GM04504 (cell line): Measurements from ENCODE around the gene NPL.
A peak's percentile ranks its signal among the peaks of the same experiment; 100 is the strongest.

ENCODE experiments used
- DNase-seq: peaks from one replicate; pipeline ENCODE4 v3.0.0-alpha.2; 2012; ENCODE audit warnings: low read depth

Gene NPL

DNA sequence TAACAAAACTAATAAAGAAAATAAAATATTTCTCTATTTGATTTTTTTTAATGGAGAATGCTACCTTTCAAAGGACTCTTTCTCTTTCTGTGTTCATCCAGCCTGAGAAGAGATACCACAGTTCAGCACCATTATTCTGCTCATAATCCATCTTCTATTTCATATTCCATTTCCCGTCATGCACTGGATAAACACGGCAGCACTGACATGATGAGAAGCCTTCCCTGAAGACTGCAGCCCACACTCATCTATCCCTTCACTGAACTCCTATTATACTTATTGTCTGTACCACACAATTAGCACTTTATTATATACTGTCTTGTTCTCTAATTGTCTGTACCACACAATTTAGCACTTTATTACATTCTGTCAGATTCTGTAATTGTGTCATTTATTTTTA, 10.7 kb upstream of the NPL start:
- DNase-seq: no peak

DNA sequence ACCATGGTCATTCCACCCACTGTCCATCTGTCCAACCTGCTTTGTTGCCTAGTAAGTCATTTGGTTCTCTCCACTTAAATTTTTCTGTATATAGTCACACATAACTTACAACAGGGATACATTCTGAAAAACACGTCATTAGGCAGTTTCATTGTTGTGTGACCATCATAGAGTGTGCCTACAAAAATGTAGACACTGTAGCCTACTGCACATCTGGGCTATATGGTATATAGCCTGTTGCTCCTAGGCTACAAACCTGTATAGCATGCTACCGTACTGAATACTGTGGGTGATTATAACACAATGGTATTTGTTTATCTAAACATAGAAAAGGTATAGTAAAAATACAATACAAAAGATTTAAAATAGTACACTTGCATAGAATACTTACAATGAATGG, 10.0 kb upstream of the NPL start:
- no peak for DNase-seq

DNA sequence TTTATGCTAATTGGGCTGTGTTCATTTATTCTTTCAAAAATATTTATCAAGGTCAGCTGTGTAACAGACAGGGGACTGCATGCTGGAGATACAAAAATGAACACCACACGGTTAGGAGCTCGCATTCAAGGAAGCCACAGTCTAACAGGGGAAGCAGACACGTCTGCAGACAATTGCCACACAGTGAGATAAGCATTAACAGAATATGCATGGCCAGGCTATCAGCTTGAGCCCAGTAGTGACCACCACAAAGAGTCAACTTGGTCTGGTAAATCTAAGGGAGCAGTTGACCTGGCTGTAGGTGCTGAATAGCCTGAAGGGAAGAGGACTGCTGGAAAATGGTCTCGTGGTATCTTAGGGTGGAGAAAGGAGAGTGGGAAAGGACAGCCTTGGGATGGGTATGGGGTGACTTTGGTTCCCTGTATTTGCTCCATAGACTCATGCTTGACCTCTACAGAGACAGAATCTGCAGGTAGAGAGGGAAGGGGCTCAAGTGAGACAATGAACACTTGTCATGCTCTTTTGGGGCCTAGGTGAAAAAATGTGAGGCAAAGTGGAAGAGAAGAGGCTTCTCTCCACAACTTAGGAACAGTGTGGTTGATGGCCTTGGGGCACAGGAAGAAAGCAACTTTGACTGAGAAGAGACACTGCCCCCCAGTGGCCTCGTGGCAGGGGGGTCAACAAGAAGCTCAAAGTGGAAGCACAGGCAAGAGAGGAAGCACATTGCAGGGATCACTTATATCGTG, 7.6 kb upstream of the NPL start:
- peak; percentile 41 for DNase-seq

DNA sequence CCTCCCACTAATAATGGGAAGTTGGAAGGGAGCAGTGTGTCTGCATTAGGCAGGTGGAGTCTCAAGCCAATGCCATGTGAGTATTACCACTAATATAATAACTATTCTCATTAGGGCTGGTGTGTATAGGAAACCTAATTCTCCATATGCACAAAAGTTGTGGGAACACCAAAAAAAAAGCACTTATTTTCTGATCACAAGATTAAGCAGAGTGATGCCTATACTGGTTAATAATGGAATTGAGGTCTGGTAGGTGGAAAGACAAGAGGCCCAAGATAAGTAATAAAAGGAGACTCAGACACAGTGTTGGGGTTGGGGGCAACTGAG, 7.0 kb upstream of the NPL start:
- no peak for DNase-seq

DNA sequence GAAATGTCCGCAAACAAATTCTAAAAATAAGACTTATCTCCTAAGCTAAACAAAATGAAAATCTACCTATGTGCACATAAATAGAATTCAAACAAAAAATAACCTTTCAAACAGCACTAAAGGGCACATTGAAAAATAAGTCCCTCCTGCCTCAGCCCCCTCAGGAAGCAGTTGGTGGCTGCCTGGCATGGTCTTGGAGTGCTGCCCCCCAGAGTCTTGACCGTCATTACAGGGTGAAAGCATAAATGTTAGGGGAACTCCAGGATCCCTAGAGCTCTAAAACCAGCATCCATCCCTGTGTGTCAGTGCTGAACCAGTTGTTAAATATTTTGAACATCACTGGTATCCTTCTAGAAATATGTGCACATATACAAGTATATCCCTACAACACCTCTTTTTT, 6.5 kb upstream of the NPL start:
- no peak for DNase-seq

DNA sequence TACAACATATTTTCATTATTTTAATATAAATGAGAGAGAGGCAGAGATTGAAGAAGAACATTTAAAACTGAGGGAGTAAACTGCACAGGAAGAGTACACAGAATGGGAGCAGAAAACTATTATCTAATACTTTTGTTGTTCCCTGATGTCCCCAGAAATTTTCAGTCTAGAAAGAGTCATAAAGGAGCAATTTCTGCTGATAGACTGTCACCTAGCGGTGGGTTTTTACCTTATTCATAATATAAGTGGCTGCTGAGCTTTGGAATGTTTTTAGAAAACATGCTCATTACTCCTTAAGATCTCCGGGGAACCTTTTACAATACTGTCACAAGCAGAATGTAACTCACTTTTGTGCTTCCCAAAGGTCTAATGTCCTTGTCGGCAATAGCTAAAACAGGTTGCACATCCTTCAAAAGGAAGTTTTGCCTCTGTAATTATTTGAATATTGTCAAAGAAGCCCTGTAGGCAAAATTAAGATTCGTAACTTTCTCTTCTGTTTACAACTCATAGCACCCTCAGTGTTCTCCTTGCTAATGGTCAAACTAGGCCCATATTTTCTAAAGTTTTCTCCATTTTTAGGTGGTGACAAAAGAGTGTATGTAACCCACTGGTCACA, 4.9 kb upstream of the NPL start:
- DNase-seq: no peak

DNA sequence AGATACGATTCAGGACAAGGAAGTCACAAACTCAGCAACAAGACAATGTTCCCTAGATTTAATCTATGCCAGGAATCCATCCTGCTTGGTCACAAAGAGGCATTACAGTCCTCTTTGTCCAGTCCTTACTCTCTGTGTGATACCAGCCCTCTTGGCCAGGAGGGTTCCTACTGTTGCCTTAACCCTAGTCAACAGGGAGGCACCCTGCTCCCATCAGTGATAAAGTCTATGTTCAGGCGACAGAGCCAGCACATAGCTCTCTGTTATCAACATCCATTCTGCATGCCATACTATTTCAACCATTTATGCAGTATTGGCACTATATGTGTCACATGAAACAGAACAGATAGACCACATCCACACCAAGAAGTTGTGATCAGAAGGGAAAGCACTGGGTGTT, 4.4 kb upstream of the NPL start:
- no peak for DNase-seq

DNA sequence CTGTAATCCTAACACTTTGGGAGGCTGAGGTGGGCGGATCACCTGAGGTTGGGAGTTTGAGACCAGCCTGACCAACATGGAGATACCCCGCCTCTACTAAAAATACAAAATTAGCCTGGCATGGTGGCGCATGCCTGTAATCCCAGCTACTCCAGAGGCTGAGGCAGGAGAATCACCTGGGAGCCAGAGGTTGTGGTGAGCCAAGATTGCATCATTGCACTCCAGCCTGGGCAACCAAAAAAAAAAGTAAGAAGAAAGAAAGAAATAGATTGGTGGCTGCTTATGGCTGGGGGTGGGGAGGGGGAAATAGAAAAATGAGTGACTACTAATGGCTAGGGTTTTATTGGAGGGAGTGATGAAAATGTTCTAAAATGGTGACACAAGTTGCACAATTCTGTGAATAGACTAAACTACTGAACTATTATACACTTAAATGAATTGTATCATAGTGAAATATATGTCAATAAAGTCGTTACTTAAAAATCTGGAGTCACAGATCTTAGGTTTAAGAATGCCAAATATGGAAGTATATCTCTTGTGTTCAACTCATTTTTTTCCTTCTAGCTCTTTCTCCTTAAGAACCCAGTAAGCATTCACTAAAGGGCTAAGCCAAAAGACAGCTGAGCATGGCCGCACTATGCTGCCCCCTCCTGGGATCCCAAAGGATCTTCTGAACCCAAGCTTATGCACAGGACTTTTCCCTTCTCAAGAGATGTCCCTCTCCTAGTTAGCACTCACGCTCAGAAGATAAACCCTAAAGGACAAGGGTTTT, 3.2 kb upstream of the NPL start:
- DNase-seq: no peak

DNA sequence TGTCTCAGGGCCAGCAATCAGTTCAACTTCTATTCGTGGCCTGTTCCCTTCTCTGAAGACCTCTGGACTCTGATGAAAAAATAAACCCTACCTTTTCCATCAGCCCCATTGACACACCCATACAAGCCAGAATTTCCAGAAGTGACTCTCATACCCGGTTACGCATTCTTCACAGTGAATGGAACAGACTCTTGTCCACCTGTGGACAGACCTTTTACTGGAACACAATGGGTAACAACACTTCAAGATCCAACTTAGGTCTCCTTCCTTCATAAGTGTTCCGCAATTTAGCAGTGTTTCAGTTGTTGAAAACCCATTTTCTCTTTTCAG, 2.6 kb upstream of the NPL start:
- DNase-seq: no peak

DNA sequence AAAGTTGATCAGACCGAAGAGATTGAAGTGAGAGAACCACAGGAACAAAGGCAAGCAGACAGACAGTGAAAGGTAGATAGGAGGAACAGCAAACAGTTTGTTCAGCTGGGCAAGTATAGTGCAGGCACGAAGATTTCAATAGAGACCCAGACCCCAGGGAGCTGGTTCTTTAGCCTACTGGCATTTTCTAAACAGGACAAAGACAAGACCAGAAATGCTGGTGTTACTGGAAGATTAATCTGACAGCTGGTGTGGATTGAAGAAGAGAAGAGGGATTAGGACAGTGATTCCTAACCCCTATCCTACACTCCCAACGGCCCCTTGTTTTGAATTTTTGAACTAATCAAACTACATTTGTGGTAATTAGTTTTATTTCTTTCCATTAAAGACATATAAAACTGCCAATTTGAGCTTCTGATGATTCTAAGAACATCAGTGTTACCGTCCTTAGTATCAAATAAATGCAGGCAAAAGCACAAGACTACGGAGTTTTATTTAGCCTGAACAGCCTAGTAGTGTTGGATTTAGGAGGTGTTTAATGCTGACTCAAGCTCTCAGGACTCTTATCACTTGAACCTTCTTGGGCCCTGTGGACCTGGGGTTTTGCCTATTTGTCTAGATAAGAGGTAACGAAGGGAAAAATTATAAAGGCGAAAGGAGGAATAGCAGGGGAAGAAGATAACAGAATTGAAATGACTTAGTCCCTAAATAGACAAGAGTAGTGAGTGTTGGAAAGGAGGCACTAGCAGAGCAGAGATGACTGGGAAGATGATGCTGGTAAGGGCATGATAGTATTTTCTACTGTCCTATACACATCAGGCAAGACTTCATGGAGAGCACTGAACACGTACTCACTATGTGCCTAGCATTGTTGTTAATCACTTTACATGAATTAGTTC, 2.0 kb downstream of the NPL start:
- no peak for DNase-seq

DNA sequence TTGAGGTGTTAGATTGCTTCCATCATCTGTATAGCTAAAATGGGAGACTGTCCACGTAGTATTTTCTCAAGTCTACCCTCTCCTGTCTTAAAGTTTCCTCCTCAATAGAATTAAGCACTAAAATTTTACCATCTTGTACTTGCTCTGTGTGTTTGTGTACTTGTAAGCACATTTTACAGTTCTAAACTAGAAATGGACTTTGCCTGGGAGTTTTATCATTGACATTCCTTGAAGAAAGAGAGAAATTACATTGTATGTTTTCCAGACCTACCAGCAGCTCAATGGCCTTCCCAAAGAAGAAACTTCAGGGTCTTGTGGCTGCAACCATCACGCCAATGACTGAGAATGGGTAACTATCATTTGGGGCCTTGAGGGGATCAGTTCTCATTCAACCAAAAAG, 4.5 kb downstream of the NPL start:
- DNase-seq: no peak

DNA sequence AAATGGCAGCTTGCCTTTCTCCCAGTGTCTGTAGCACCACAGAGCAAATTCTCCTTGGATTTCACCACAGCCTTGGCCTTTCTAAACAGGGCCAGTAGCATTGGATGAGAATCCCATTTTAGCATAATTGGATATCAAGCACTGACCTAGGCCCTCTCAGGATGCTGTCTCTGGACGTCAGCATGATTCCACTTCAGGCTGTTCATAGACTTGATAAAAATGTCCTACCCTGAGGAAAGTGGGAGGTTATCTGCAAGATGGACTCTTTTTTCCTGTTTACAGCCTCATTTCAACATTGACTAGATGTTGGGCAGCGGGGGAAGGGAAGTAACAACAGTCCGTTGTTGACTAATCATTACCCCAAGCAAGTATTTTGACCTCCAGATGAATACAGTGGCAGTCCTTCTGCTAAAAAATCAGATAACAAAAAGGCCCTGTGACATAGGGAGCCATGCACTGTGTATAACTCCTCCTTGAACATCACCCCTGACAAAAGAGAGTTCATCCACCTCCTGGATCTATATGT, 5.2 kb downstream of the NPL start:
- DNase-seq: no peak

DNA sequence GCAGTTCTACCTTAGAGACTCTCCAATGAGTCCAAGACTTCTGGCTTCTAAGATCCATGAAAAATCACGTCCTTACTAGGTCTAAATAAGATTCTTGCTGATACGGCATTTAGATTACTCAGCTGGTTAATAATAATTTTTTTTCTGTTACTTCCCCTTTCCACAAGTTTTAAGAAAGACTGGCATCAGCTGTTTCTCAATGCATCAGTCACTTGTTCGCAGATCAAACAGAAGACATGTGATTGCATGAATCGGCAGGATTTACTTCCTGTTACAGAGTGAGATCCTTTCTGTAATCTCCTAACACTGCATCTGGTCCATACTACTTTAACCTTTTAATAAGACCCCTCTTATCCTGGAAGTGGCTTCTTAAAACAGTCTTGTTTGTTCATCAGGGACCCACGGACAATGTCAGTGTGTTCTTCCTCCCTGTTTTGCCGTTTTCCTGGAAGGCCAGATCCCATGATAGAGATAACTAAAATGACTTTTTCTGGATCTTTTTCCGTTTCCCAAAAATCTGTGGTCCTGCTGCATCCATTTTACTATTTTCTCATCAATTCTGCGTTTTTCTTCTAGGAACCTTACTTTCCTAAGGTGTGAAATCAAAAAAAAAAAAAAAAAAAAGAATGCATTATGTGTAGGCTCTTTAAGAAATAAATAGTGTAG, 6.1 kb downstream of the NPL start:
- no peak for DNase-seq

DNA sequence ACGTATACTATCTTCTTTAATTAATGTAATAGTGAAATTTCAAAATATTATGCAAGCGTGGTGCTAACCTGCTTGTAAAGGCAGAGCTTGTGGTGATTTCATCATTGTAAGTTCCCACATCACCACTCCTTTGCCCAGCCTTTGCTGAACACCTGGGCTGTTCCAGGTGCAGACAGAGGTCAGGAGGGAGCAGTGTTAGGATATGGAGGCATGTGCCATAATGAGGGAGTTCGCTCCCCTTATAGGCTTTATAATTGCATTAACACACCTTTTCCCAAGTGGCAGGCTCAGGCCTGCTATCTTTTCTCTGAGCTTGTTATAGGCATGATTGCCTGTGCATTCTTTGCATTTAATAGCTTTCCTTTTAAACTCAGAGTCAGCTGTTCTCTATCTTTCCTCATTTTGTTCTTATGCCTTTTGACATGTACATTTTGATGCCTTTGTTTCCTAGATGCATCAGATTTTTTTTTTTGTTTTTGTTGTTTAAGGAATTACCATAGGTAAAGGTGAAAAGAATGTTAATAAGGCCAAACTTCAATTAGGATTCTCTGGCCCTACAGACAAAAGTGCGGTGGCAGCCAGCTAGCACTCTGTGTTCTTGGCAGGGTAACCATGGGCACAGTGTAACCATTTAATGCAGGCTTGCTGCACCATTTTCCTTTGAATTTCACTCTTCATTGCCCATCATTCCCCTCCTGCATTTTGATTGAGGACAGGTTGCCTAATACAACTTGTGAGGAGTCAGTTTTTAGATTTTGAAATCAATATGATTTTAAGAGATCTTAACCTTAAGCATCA, 12.6 kb downstream of the NPL start:
- no peak for DNase-seq

DNA sequence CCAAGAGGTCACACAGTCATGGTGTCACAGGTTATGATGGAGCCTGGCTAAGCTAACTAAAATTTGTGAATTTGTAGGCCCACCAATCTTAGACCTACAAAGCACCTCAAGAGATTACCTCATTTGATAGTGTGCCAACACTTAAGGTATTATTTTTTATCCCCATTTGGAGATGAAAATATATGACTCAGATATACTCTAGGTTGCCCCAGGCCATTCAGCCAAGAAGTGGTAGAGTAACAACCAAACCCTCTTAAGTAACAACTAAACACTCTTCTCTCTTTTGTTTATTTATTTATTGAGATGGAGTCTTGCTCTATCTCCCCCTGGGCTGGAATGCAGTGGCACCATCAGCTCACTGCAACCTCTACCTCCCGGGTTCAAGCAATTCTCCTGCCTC, 14.3 kb downstream of the NPL start:
- no peak for DNase-seq

DNA sequence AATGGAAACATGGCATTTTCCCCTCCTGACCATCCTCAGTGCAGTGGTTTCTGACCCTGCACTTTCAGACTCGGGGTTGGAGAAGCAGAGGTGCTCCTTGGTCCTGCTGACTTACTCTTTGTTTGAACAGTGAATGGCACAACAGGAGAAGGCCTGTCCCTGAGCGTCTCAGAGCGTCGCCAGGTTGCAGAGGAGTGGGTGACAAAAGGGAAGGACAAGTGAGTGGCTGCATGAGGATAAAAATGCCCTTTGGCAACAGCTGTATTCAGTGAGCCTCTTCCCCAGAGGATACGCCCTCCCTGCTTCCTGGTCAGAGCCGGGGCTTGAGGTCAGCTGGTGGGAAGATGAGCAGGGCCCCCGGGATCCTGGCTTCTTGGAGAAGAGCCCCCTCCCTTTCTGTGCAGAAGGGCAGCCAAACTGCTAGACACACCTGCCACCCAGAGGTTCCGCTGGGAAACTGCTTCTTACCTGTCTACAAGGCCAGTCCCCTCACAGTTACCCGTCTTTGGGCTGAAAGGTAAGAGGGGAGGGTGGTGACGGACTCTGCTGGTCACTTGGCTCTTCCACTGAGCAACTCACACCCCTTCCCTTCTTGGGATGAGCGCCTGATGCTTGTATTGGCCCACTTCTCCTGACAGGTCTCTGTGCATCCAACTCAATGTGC, 16.6 kb downstream of the NPL start:
- DNase-seq: no peak

DNA sequence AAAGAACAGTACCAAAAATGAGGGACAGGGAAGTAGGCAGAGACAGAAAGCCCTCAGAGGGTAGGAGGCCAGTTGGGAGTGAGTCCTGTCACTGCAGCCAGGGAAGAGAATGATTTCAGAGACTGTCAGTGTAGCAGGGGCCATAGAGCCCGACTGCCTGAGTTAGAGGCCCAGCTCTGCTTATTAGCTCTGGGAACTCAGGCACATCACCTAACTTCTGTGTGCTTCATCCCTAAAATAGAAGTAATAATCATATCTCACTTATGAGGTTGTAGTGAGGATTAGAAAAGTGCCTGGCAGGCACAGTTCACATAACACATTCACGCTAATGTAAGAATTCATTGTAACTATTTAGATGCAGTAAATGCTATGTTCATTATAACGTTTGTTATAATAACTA, 18.3 kb downstream of the NPL start:
- DNase-seq: no peak

DNA sequence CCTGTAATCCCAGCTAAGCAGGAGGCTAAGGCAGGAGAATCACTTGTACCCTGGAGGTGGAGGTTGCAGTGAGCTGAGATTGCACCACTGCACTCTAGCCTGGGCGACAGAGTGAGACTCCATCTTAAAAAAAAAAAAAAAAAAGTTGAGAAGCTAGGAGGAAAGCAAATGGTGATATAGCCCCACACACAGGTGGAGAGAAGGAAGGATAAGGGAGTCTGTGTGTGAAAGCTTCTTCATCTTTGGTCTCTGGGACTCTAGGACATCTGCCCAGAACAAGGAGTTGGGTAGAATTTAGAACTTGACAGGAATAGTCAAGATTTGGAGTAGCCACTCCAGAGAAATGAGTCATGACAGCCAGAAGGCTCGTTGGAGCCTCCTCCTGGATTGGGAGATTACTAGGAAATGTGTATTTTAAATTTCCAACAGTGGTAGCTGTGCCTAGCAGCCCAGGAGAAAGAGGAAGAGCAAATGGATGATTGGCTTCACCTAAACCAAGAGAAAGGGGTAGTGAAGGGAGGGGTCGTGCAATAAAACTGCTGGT, 19.9 kb downstream of the NPL start:
- no peak for DNase-seq

DNA sequence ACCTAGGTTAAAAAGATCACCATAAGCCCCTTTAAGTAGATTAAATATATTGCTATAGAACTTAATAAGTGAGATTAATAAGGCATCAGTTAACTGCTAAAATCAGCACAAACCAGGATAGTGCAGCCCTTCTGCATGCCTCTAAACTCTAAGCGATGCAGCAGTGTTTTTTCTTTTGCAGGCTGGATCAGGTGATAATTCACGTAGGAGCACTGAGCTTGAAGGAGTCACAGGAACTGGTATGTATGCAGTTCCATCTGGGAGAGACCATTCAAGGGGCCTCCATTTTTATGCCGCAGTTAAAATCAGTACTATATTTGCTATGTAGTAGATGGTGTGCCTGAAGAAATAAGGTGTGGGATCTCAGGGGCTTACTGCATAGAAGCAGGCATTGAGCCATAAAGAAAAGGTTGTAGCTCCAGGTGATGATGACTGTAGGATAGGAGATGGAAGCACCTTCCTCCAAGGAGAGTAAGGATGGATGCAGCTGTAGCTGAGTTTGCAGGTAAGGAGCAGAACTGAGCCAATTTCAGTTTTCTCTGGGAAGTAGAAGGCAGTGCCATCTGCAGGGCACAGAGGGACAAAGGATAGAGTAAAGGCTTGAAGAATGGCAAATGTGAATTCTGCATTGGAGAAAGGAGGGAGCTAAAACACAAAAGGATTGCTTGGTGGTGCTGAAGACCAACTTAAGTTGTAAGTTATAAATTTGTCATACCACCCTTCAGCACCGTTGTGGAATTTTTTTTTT, 22.6 kb downstream of the NPL start:
- DNase-seq: no peak
